NT2/D1 (cell line): ENCODE results near the gene RTL1.

ENCODE experiments used
- DNase-seq: peaks from one replicate; pipeline ENCODE4 v3.0.0-alpha.2; 2011; ENCODE audit warnings: low read depth, low spot score
- H3K27me3 ChIP-seq: 2 replicates; pipeline ENCODE4 v1.6.0; 2011; ENCODE audit warnings: mild to moderate bottlenecking; ENCODE audit not compliant: insufficient read length, insufficient read depth
- H3K36me3 ChIP-seq: 2 replicates; pipeline ENCODE4 v1.6.1; 2011; ENCODE audit warnings: mild to moderate bottlenecking, low read length, mixed read lengths; ENCODE audit not compliant: insufficient read depth, insufficient read length
- H3K4me1 ChIP-seq: 2 replicates; pipeline ENCODE4 v1.5.1; 2011; ENCODE audit not compliant: insufficient read depth, insufficient read length
- H3K4me3 ChIP-seq: 2 replicates; pipeline ENCODE4 v1.5.1; 2011; ENCODE audit warnings: low read depth; ENCODE audit not compliant: insufficient read length
- H3K9ac ChIP-seq: 2 replicates; pipeline ENCODE4 v1.6.0; 2011; ENCODE audit warnings: low read depth; ENCODE audit not compliant: insufficient read length
- H3K9me3 ChIP-seq: 2 replicates; pipeline ENCODE4 v1.5.1; 2011; ENCODE audit warnings: mild to moderate bottlenecking, low read length; ENCODE audit not compliant: insufficient read depth
- SUZ12 ChIP-seq: IDR thresholded peaks from 2 replicates; pipeline ENCODE4 v1.6.1; 2011; ENCODE audit not compliant: insufficient read length, insufficient read depth; ENCODE audit errors: extremely low read depth
- YY1 ChIP-seq: IDR thresholded peaks from 2 replicates; pipeline ENCODE4 v1.6.1; 2011; ENCODE audit not compliant: insufficient read length, insufficient read depth
- ZNF274 ChIP-seq: IDR thresholded peaks from 2 replicates; pipeline ENCODE4 v1.6.1; 2011; ENCODE audit warnings: mild to moderate bottlenecking, low read depth, low read length

Gene RTL1

DNA sequence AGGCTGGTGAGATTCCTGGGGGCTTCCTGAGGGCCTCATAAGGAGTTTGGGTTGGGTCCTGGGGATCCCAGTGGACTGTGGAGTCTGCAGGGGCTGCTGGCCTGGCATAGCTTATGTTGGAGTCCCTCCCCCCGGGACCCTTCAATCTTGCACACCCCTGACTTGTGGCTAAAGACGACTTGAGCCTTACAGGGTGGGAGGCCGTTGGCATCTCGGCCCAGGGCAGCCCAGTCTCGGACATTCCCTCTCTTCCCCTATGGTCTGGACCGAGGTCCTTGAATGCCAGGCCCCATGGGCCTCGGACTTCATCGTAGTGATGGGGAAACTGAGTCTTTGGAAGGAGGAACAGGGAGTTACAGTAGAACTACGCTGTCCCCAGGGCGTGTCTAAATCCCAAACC lies 12.5 kb downstream of the RTL1 start:
- H3K4me3 ChIP-seq = no peak overlapping the region

DNA sequence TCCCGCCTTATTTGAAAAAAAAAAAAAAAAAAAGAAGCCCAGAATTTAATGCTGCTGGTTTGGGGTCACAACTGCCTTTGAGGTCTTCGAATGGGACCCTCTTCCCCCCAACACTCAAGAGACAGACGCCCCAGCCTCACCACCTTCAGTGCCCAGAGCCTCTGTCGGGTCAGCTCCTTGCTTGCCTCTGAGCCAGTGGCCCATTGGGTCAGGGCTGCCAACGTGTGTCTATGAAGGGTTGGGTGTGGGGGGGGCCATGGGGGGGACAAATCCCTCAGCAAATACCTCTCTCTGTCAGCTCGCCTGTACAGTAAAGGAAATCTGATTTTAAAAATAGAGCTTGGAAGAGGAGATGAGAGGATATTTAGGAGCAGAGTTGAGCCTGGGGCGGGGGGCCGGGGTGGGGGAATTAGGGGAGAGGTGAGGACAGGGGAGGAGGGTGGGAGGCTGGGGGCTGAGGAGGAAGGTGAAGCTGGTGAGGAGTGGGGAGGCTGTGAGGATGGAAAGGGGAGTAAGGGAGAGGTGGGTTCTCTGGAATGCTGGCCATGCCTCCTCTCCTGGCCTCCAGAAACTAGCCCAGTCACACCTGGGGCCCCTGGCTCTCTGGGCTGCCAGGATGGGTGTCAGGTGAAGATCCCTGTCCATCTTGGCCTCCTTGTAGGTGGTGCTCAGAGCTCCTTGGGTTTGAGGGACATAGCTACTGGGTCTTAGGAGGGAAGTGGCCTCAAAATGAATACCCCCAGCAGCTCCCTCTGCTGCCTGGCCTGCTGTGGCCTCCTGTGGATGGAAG lies 13.3 kb downstream of the RTL1 start:
- Histone ChIP-seq H3K9me3 (no peaks in the 10 kb centered on the region), H3K27me3 (no peaks in the 10 kb centered on the region), H3K9ac (no peak overlapping the region), H3K36me3 (no peaks in the 10 kb centered on the region), H3K4me3 (no peak overlapping the region), H3K4me1 (no peaks in the 10 kb centered on the region)
- no peak for TF ChIP-seq YY1
- no peak for TF ChIP-seq SUZ12
- no peak for TF ChIP-seq ZNF274
- no peak for DNase-seq

More for the DNA sequence above, 12.5 kb downstream of the RTL1 start:
- H3K9ac ChIP-seq = no peak overlapping the region
- H3K4me1 ChIP-seq = no peaks in the 10 kb centered on the region
- no peak for DNase-seq
- H3K36me3 ChIP-seq = no peaks in the 10 kb centered on the region
- TF ChIP-seq ZNF274 (no peak), YY1 (no peak), SUZ12 (no peak)
- no peaks in the 10 kb centered on the region for H3K27me3 ChIP-seq
- H3K9me3 ChIP-seq = no peaks in the 10 kb centered on the region

DNA sequence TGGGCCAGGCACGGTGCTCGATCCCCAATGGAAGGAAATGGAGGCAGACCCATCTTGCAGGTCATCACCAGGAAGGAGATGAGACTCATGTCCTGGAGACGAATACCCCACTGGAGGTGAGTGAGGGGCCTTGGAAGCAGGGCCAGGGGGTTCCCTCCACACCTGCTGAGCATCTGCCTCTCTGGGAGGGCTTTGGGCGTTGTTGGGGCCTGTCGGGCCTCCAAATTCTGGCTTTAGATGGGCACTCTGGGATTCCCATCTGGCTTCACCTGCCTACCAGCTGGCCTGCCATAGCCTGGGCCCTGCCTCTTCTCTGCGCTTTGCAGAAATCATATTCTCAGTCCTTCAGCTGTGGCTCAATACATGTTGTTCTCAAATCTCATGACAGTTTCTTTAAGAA lies 13.9 kb downstream of the RTL1 start:
- 0 out of 2 replicates have a peak, but pooled peaks cover under 1% of the 10 kb centered on the region for H3K9me3 ChIP-seq
- H3K36me3 ChIP-seq = no peaks in the 10 kb centered on the region
- no peaks in the 10 kb centered on the region for H3K27me3 ChIP-seq
- TF ChIP-seq ZNF274 (no peak), SUZ12 (no peak), YY1 (no peak)
- H3K4me1 ChIP-seq = no peaks in the 10 kb centered on the region
- no peak overlapping the region for H3K9ac ChIP-seq
- no peak for DNase-seq
- H3K4me3 ChIP-seq = no peak overlapping the region

DNA sequence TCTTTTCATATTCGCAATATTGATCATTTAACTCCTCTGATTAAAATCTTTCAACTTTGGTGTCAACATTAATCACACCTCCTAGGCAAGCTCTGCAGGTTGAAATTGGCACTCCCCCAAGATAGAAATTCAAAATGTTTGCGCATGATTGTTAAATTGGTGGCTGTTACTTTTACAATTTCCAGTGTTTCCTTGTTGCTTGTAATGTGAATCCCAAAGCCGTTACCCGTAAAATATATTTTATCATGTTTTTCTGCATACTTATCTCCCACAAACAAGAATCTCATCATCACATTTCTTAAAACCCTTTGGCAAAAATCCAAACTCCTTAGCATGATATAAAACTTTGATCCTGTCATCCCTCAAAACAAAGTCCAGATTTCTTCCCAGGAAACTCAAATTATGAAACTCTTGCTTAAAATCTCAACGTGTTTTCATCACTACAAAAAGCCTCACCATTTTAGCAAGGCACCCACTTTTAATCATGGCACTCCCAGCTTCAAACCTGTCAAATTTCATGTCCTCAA lies 14.7 kb downstream of the RTL1 start:
- H3K4me1 ChIP-seq = no peaks in the 10 kb centered on the region

DNA sequence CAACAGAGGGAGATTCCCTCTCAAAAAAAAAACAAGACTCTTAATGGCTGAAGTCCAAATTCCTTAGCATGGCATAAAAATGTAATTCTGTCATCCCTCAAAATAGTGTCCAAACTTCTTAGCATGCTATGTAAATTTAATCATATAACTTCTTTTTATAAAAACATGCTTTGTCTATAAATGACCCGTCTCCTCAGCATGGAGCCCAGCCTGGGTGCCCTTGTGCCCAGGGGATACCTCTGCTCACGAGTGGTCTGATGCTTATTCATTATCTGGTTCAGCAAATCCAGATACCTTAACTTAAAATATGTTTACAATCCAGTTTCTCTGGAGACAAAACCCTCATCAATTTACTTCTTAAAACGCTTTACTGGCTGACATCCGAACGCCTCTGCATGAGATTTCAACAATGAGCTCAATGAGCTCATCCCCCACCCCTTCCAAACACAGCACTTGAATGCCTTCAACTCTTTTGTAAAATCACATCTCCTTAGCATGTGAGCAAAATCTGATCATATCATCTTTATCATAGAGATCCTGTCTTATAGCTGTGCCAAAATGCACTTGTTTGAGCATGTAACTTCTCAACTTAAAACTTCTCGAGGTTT lies 15.7 kb downstream of the RTL1 start:
- Histone ChIP-seq H3K4me3 (no peak overlapping the region), H3K36me3 (no peaks in the 10 kb centered on the region), H3K4me1 (no peaks in the 10 kb centered on the region), H3K9ac (no peak overlapping the region), H3K27me3 (no peaks in the 10 kb centered on the region), H3K9me3 (0 out of 2 replicates have a peak, but pooled peaks cover 7% of the 10 kb centered on the region)
- no peak for DNase-seq
- TF ChIP-seq ZNF274 = no peak

More for the DNA sequence above, 14.7 kb downstream of the RTL1 start:
- Histone ChIP-seq H3K36me3 (no peaks in the 10 kb centered on the region), H3K27me3 (no peaks in the 10 kb centered on the region), H3K4me3 (no peak overlapping the region), H3K9me3 (0 out of 2 replicates have a peak, but pooled peaks cover 7% of the 10 kb centered on the region), H3K9ac (no peak overlapping the region)
- no peak for DNase-seq
- TF ChIP-seq YY1 (no peak), ZNF274 (no peak), SUZ12 (no peak)

DNA sequence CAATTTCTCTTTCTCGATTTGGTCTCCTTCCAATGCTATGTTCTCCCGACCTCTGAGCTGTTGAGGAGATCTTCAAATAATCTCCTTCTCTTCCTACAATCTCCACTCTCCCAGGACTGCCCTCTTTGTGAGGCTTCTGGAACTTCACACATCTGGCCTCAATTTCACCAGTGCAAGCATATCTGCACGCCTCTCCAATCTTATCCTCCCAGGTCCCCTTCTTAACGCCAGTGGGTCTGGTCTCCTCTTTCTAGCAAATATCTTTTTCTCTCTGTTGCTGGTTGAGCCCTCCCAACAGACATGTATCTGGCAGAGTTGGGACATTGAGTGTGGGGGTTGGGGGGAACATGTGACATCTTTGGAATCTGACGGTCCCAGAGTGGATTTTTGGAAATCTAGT lies 17.9 kb downstream of the RTL1 start:
- Histone ChIP-seq H3K4me1 (no peaks in the 10 kb centered on the region), H3K4me3 (no peak overlapping the region), H3K27me3 (no peaks in the 10 kb centered on the region), H3K36me3 (no peaks in the 10 kb centered on the region), H3K9ac (no peak overlapping the region), H3K9me3 (0 out of 2 replicates have a peak, but pooled peaks cover 7% of the 10 kb centered on the region)
- TF ChIP-seq ZNF274 = no peak
- TF ChIP-seq SUZ12 = no peak
- no peak for TF ChIP-seq YY1
- DNase-seq = no peak

DNA sequence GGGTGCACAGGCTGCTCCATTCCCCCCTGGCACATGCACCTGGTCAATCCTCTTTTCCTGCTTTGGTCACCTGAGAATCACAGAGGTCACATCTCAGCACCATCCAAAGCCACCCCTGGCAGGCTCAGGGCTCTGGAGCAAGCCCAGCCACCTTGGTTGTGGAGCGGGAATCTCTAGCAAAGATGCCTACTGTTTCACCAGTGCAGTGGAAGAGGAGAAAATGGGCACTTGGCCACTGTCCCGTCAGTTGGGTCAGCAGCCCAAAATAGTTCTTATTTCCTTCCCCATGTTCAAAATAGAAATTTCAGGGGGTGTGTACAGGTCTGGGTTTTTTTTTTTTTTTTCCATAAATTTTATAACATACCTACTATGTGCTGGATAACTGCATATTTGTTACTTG lies 18.3 kb downstream of the RTL1 start:
- DNase-seq = no peak
- Histone ChIP-seq H3K9me3 (0 out of 2 replicates have a peak, but pooled peaks cover 7% of the 10 kb centered on the region), H3K27me3 (no peaks in the 10 kb centered on the region), H3K36me3 (no peaks in the 10 kb centered on the region), H3K4me1 (no peaks in the 10 kb centered on the region), H3K9ac (no peak overlapping the region), H3K4me3 (no peak overlapping the region)
- TF ChIP-seq SUZ12 = no peak
- TF ChIP-seq ZNF274 = no peak
- no peak for TF ChIP-seq YY1
